ENCODE data around the gene HSBP1.

The HSBP1 gene

GRCh38 chr16:83802554-83803205, 5.1 kb upstream of the HSBP1 start:
- no peak overlapping the region for H3K9ac ChIP-seq (ENCODE audit: low read depth in 1 of 2, low read length in 2 of 2)
- peak overlapping the region; percentile 25 to 66 for H3K27ac ChIP-seq (ENCODE audit: low read depth in 2 of 2, low read length in 2 of 2)
- peak overlapping the region in 1 of 2 donors; percentile 46 for H3K4me3 ChIP-seq (ENCODE audit: low read length in 2 of 2)

DNA sequence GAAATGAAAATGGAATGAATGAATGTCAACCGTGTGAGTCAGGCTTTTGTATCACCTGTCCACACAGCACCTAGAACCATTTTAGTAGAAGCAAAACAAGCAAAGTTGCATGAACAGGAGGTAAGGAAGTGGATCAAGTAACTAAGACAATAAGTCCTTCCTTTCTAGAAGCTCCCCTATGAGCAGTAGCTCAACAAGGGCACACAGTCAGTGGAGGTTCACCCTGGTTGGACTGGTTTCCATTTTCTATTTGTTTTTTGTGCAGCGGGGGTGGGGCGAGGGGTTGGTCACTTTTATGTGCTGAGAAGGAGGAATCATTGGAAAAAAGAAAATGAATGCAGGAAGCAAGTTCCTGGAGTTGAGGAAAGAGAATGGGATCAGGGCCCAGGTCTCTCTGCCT, 4.0 kb upstream of the HSBP1 start:
- H3K4me3 ChIP-seq (ENCODE audit: low read length in 2 of 2) = no peak overlapping the region
- H3K9me3 ChIP-seq (ENCODE audit: control insufficient read depth in 2 of 2, low read length in 2 of 2) = no peaks in the 10 kb centered on the region
- no peak overlapping the region for H3K27ac ChIP-seq (ENCODE audit: low read depth in 2 of 2, low read length in 2 of 2)
- no peak overlapping the region for H3K9ac ChIP-seq (ENCODE audit: low read depth in 1 of 2, low read length in 2 of 2)
- H3K36me3 ChIP-seq (ENCODE audit: control insufficient read depth in 2 of 2, insufficient read depth in 2 of 2, low read length in 2 of 2) = no peaks in the 10 kb centered on the region
- H3K27me3 ChIP-seq (ENCODE audit: control insufficient read depth in 2 of 2, insufficient read depth in 2 of 2, low read length in 2 of 2) = no peaks in the 10 kb centered on the region
- peaks cover 3 to 4% of the 10 kb centered on the region in 2 donors for H3K4me1 ChIP-seq (ENCODE audit: control insufficient read depth in 2 of 2, insufficient read depth in 2 of 2, low read length in 2 of 2)

More at GRCh38 chr16:83802554-83803205, 5.1 kb upstream of the HSBP1 start:
- no peaks in the 10 kb centered on the region for H3K36me3 ChIP-seq (ENCODE audit: control insufficient read depth in 2 of 2, insufficient read depth in 2 of 2, low read length in 2 of 2)
- H3K4me1 ChIP-seq (ENCODE audit: control insufficient read depth in 2 of 2, insufficient read depth in 2 of 2, low read length in 2 of 2) = no peaks in the 10 kb centered on the region
- no peaks in the 10 kb centered on the region for H3K27me3 ChIP-seq (ENCODE audit: control insufficient read depth in 2 of 2, insufficient read depth in 2 of 2, low read length in 2 of 2)
- H3K9me3 ChIP-seq (ENCODE audit: control insufficient read depth in 2 of 2, low read length in 2 of 2) = no peaks in the 10 kb centered on the region

DNA sequence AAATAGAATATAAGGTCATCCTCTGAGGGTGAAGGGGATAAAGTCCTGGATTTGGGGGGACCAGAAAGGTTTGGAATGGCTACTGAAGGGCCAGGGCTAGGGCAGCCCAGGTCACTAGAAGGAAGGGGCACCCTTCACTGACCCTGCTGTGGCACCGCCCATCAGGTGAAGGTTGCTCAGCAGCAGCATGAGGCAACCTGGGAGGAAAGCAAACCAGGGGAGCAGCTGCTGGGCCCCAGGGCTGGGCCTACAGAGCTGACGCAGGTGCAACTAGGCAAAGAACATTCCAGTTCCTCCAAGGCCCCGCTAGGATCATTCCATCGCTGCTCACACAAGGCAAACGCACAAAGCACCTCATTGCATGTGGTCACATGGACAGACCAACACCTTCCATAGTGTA, 3.4 kb upstream of the HSBP1 start:
- peaks cover 6 to 8% of the 10 kb centered on the region in 2 donors for H3K4me1 ChIP-seq (ENCODE audit: control insufficient read depth in 2 of 2, insufficient read depth in 2 of 2, low read length in 2 of 2)
- no peak overlapping the region for H3K4me3 ChIP-seq (ENCODE audit: low read length in 2 of 2)
- H3K9ac ChIP-seq (ENCODE audit: low read depth in 1 of 2, low read length in 2 of 2) = no peak overlapping the region
- no peaks in the 10 kb centered on the region for H3K27me3 ChIP-seq (ENCODE audit: control insufficient read depth in 2 of 2, insufficient read depth in 2 of 2, low read length in 2 of 2)
- no peak overlapping the region for H3K27ac ChIP-seq (ENCODE audit: low read depth in 2 of 2, low read length in 2 of 2)
- no peaks in the 10 kb centered on the region for H3K36me3 ChIP-seq (ENCODE audit: control insufficient read depth in 2 of 2, insufficient read depth in 2 of 2, low read length in 2 of 2)
- H3K9me3 ChIP-seq (ENCODE audit: control insufficient read depth in 2 of 2, low read length in 2 of 2) = no peaks in the 10 kb centered on the region

GRCh38 chr16:83806036-83806435, 1.7 kb upstream of the HSBP1 start:
- peak overlapping the region in 1 of 2 donors; percentile 13 for H3K4me3 ChIP-seq (ENCODE audit: low read length in 2 of 2)
- H3K27ac ChIP-seq (ENCODE audit: low read depth in 2 of 2, low read length in 2 of 2) = peak overlapping the region in 1 of 2 donors; percentile 53
- H3K4me1 ChIP-seq (ENCODE audit: control insufficient read depth in 2 of 2, insufficient read depth in 2 of 2, low read length in 2 of 2) = peaks cover 6 to 8% of the 10 kb centered on the region in 2 donors

GRCh38 chr16:83806731-83807130, 1.0 kb upstream of the HSBP1 start:
- peak overlapping the region in 1 of 2 donors; percentile 53 for H3K27ac ChIP-seq (ENCODE audit: low read depth in 2 of 2, low read length in 2 of 2)

More at GRCh38 chr16:83806036-83806435, 1.7 kb upstream of the HSBP1 start:
- Histone ChIP-seq H3K9ac (ENCODE audit: low read depth in 1 of 2, low read length in 2 of 2) (no peak overlapping the region), H3K36me3 (ENCODE audit: control insufficient read depth in 2 of 2, insufficient read depth in 2 of 2, low read length in 2 of 2) (peaks cover 0 to 7% of the 10 kb centered on the region in 2 donors), H3K27me3 (ENCODE audit: control insufficient read depth in 2 of 2, insufficient read depth in 2 of 2, low read length in 2 of 2) (no peaks in the 10 kb centered on the region), H3K9me3 (ENCODE audit: control insufficient read depth in 2 of 2, low read length in 2 of 2) (no peaks in the 10 kb centered on the region)

GRCh38 chr16:83807327-83807709, 460 bp upstream of the HSBP1 start:
- peaks cover 0 to 13% of the 10 kb centered on the region in 2 donors for H3K36me3 ChIP-seq (ENCODE audit: control insufficient read depth in 2 of 2, insufficient read depth in 2 of 2, low read length in 2 of 2)
- H3K4me1 ChIP-seq (ENCODE audit: control insufficient read depth in 2 of 2, insufficient read depth in 2 of 2, low read length in 2 of 2) = peaks cover 6 to 8% of the 10 kb centered on the region in 2 donors
- no peak overlapping the region for H3K9ac ChIP-seq (ENCODE audit: low read depth in 1 of 2, low read length in 2 of 2)
- H3K9me3 ChIP-seq (ENCODE audit: control insufficient read depth in 2 of 2, low read length in 2 of 2) = no peaks in the 10 kb centered on the region
- H3K27ac ChIP-seq (ENCODE audit: low read depth in 2 of 2, low read length in 2 of 2) = peak overlapping the region; percentile 17 to 31
- peak overlapping the region; percentile 91 to 95 for H3K4me3 ChIP-seq (ENCODE audit: low read length in 2 of 2)
- no peaks in the 10 kb centered on the region for H3K27me3 ChIP-seq (ENCODE audit: control insufficient read depth in 2 of 2, insufficient read depth in 2 of 2, low read length in 2 of 2)

More at GRCh38 chr16:83806731-83807130, 1.0 kb upstream of the HSBP1 start:
- H3K36me3 ChIP-seq (ENCODE audit: control insufficient read depth in 2 of 2, insufficient read depth in 2 of 2, low read length in 2 of 2) = peaks cover 0 to 9% of the 10 kb centered on the region in 2 donors
- no peak overlapping the region for H3K4me3 ChIP-seq (ENCODE audit: low read length in 2 of 2)
- H3K4me1 ChIP-seq (ENCODE audit: control insufficient read depth in 2 of 2, insufficient read depth in 2 of 2, low read length in 2 of 2) = peaks cover 6 to 8% of the 10 kb centered on the region in 2 donors
- H3K9ac ChIP-seq (ENCODE audit: low read depth in 1 of 2, low read length in 2 of 2) = no peak overlapping the region
- no peaks in the 10 kb centered on the region for H3K27me3 ChIP-seq (ENCODE audit: control insufficient read depth in 2 of 2, insufficient read depth in 2 of 2, low read length in 2 of 2)
- no peaks in the 10 kb centered on the region for H3K9me3 ChIP-seq (ENCODE audit: control insufficient read depth in 2 of 2, low read length in 2 of 2)

DNA sequence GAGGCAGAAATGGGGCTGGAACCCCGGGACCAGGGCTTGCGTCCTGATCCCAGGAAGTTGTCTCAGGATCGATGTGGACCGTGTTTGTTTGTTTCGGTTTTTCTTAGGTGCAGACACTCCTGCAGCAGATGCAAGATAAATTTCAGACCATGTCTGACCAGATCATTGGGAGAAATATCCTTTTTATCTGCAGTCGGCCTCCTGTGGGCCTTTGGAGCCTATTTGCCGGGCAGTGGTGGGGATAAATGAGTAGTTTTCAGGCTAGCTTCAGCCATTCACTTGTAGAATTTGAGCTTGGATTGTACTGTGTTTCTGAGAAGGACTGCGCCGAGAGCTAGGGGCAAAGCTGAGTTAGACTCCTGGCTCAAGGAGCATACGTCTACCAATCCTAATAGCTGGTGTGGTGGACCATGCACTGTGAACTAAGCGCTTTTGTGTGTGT, 816 bp downstream of the HSBP1 start:
- H3K36me3 ChIP-seq (ENCODE audit: control insufficient read depth in 2 of 2, insufficient read depth in 2 of 2, low read length in 2 of 2) = peaks cover 5 to 19% of the 10 kb centered on the region in 2 donors
- peak overlapping the region; percentile 91 to 95 for H3K4me3 ChIP-seq (ENCODE audit: low read length in 2 of 2)
- H3K27ac ChIP-seq (ENCODE audit: low read depth in 2 of 2, low read length in 2 of 2) = peak overlapping the region; percentile 69 to 75
- no peaks in the 10 kb centered on the region for H3K9me3 ChIP-seq (ENCODE audit: control insufficient read depth in 2 of 2, low read length in 2 of 2)
- H3K27me3 ChIP-seq (ENCODE audit: control insufficient read depth in 2 of 2, insufficient read depth in 2 of 2, low read length in 2 of 2) = no peaks in the 10 kb centered on the region
- H3K9ac ChIP-seq (ENCODE audit: low read depth in 1 of 2, low read length in 2 of 2) = peak overlapping the region; percentile 84 to 86
- H3K4me1 ChIP-seq (ENCODE audit: control insufficient read depth in 2 of 2, insufficient read depth in 2 of 2, low read length in 2 of 2) = peaks cover 6 to 8% of the 10 kb centered on the region in 2 donors

- H3K27ac ChIP-seq (ENCODE audit: low read depth in 2 of 2, low read length in 2 of 2) = no peak overlapping the region
- peak overlapping the region; percentile 91 to 95 for H3K4me3 ChIP-seq (ENCODE audit: low read length in 2 of 2)
- H3K9ac ChIP-seq (ENCODE audit: low read depth in 1 of 2, low read length in 2 of 2) = no peak overlapping the region
- H3K4me1 ChIP-seq (ENCODE audit: control insufficient read depth in 2 of 2, insufficient read depth in 2 of 2, low read length in 2 of 2) = peaks cover 6 to 11% of the 10 kb centered on the region in 2 donors
- H3K27me3 ChIP-seq (ENCODE audit: control insufficient read depth in 2 of 2, insufficient read depth in 2 of 2, low read length in 2 of 2) = no peaks in the 10 kb centered on the region
- peaks cover 5 to 19% of the 10 kb centered on the region in 2 donors for H3K36me3 ChIP-seq (ENCODE audit: control insufficient read depth in 2 of 2, insufficient read depth in 2 of 2, low read length in 2 of 2)
- H3K9me3 ChIP-seq (ENCODE audit: control insufficient read depth in 2 of 2, low read length in 2 of 2) = no peaks in the 10 kb centered on the region
Observed at GRCh38 chr16:83809092-83809491, 1.3 kb downstream of the HSBP1 start.

GRCh38 chr16:83810901-83811300, 3.1 kb downstream of the HSBP1 start:
- Histone ChIP-seq H3K36me3 (ENCODE audit: control insufficient read depth in 2 of 2, insufficient read depth in 2 of 2, low read length in 2 of 2) (peaks cover 5 to 19% of the 10 kb centered on the region in 2 donors), H3K4me3 (ENCODE audit: low read length in 2 of 2) (no peak overlapping the region), H3K4me1 (ENCODE audit: control insufficient read depth in 2 of 2, insufficient read depth in 2 of 2, low read length in 2 of 2) (peaks cover 6 to 14% of the 10 kb centered on the region in 2 donors), H3K27ac (ENCODE audit: low read depth in 2 of 2, low read length in 2 of 2) (no peak overlapping the region), H3K9me3 (ENCODE audit: control insufficient read depth in 2 of 2, low read length in 2 of 2) (no peaks in the 10 kb centered on the region), H3K9ac (ENCODE audit: low read depth in 1 of 2, low read length in 2 of 2) (no peak overlapping the region), H3K27me3 (ENCODE audit: control insufficient read depth in 2 of 2, insufficient read depth in 2 of 2, low read length in 2 of 2) (no peaks in the 10 kb centered on the region)

GRCh38 chr16:83813823-83814658, 6.3 kb downstream of the HSBP1 start:
- Histone ChIP-seq H3K9me3 (ENCODE audit: control insufficient read depth in 2 of 2, low read length in 2 of 2) (no peaks in the 10 kb centered on the region), H3K4me3 (ENCODE audit: low read length in 2 of 2) (no peak overlapping the region), H3K36me3 (ENCODE audit: control insufficient read depth in 2 of 2, insufficient read depth in 2 of 2, low read length in 2 of 2) (peaks cover 5 to 19% of the 10 kb centered on the region in 2 donors), H3K27me3 (ENCODE audit: control insufficient read depth in 2 of 2, insufficient read depth in 2 of 2, low read length in 2 of 2) (no peaks in the 10 kb centered on the region), H3K9ac (ENCODE audit: low read depth in 1 of 2, low read length in 2 of 2) (no peak overlapping the region), H3K4me1 (ENCODE audit: control insufficient read depth in 2 of 2, insufficient read depth in 2 of 2, low read length in 2 of 2) (peaks cover 2 to 8% of the 10 kb centered on the region in 2 donors), H3K27ac (ENCODE audit: low read depth in 2 of 2, low read length in 2 of 2) (peak overlapping the region in 1 of 2 donors; percentile 16)

All from mucosa of rectum (tissue), 2 donors.